Neural progenitor cell (in vitro differentiated cells): Measurements from ENCODE around the gene EFS. TPM values are rescaled to one million over a fixed set of nuclear protein-coding genes. Genes with fewer than 3 reads are reported as not detected.

Experiments
- DNase-seq: peaks from one replicate; pipeline ENCODE4 v3.0.0-alpha.2; 2016; ENCODE audit warnings: low spot score
- H2AFZ ChIP-seq: fragments of 200-600 bp; sonication (generic); replicated peaks from 2 replicates; pipeline ENCODE4 v1.6.1; 2016; ENCODE audit warnings: antibody characterized with exemption
- H3F3A ChIP-seq: fragments of 200-600 bp; sonication (generic); 2 replicates; pipeline ENCODE4 v1.6.1; 2016; ENCODE audit warnings: antibody characterized with exemption, low read depth
- H3K27ac ChIP-seq: fragments of 200-600 bp; sonication (generic); 2 replicates; pipeline ENCODE4 v1.5.1; 2016; ENCODE audit warnings: mild to moderate bottlenecking
- H3K27me3 ChIP-seq: fragments of 200-600 bp; sonication (generic); 2 replicates; pipeline ENCODE4 v1.6.1; 2016; ENCODE audit warnings: mild to moderate bottlenecking, moderate library complexity
- H3K36me3 ChIP-seq: fragments of 200-600 bp; sonication (generic); 2 replicates; pipeline ENCODE4 v1.5.1; 2016
- H3K4me1 ChIP-seq: fragments of 200-600 bp; sonication (generic); 2 replicates; pipeline ENCODE4 v1.6.1; 2016; ENCODE audit warnings: mixed run types
- H3K4me2 ChIP-seq: fragments of 200-600 bp; sonication (generic); 2 replicates; pipeline ENCODE4 v1.6.1; 2016
- H3K4me3 ChIP-seq: fragments of 200-600 bp; sonication (generic); 2 replicates; pipeline ENCODE4 v1.5.1; 2016
- H3K79me2 ChIP-seq: fragments of 200-600 bp; sonication (generic); 2 replicates; pipeline ENCODE4 v1.6.1; 2016; ENCODE audit warnings: low read depth
- H3K9ac ChIP-seq: fragments of 200-600 bp; sonication (generic); 2 replicates; pipeline ENCODE4 v1.6.1; 2016
- H3K9me3 ChIP-seq: fragments of 200-600 bp; sonication (generic); 2 replicates; pipeline ENCODE4 v1.5.1; 2016; ENCODE audit warnings: low read depth
- H4K20me1 ChIP-seq: fragments of 200-600 bp; sonication (generic); 2 replicates; pipeline ENCODE4 v1.6.1; 2016; ENCODE audit warnings: low read depth
- H3K27ac Mint-ChIP-seq: 3 replicates; pipeline ENCODE4 v1.8.0; 2021; ENCODE audit warnings: mixed read lengths
- H3K27me3 Mint-ChIP-seq: 2 replicates; pipeline ENCODE4 v1.8.0; 2022; ENCODE audit warnings: low read depth, mild to moderate bottlenecking, inconsistent platforms, moderate library complexity, mixed read lengths; ENCODE audit not compliant: insufficient read depth
- H3K36me3 Mint-ChIP-seq: 3 replicates; pipeline ENCODE4 v1.8.0; 2021; ENCODE audit warnings: mixed read lengths
- H3K4me1 Mint-ChIP-seq: 3 replicates; pipeline ENCODE4 v1.8.0; 2021; ENCODE audit warnings: mixed read lengths
- H3K4me3 Mint-ChIP-seq: 3 replicates; pipeline ENCODE4 v1.8.0; 2021; ENCODE audit warnings: mild to moderate bottlenecking, moderate library complexity, mixed read lengths
- H3K9me3 Mint-ChIP-seq: 3 replicates; pipeline ENCODE4 v1.8.0; 2020; ENCODE audit warnings: mixed read lengths
- EZH2 ChIP-seq: fragments of 200-600 bp; sonication (generic); IDR thresholded peaks from 2 replicates; pipeline ENCODE4 v1.6.1; 2017; ENCODE audit warnings: antibody characterized with exemption, mild to moderate bottlenecking, moderate library complexity
- EZH2phosphoT487 ChIP-seq: fragments of 200-600 bp; sonication (generic); IDR thresholded peaks from 2 replicates; pipeline ENCODE4 v1.6.1; 2017; ENCODE audit warnings: antibody characterized with exemption
- total RNA-seq: library from RNA; depleted of rRNA; stranded (reverse); fragments of >200 nt; gene quantifications from 2 replicates; pipeline ENCODE4 v1.2.3, GENCODE V29; 2015; ENCODE audit warnings: low replicate concordance
- TF ChIP-seq, protein P1 (sequence below): fragments of 200-600 bp; sonication (generic); IDR thresholded peaks from 2 replicates; pipeline ENCODE4 v1.5.1; 2017; ENCODE audit warnings: antibody characterized with exemption, mild to moderate bottlenecking

The EFS gene
- total RNA-seq, 1 donor from 2014 or later = 21.7 TPM

DNA sequence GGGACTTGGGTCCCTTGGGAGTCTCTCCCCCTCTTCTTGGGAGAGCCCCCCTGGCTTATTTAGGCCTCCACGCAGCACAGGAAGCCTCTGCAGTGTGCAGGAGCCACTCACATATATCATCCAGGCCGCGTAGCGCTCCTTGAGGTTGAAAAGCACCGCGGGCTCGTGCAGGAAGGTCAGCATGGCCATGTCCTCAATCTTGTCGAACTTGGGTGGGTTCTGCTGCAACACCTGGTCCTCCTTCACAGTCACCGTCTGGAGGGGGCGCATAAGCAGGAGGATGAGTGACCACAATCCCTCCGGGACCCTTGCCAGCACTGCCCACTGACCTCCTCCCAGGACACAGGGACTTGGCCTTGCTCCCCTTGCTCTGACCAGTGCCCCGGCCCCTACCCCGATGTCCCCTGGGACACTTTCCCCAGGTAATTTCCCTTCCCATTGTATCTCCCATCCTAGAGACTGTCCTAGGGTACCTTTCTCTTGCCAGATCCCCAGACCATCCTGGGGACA lies 40.6 kb upstream of the EFS start:
- Histone ChIP-seq H3K4me3 (no peak overlapping the region), H3K27ac (no peak overlapping the region), H3K9me3 (no peaks in the 10 kb centered on the region), H3K4me2 (no peak overlapping the region), H3K36me3 (no peaks in the 10 kb centered on the region), H3K4me1 (no peaks in the 10 kb centered on the region), H3K9ac (no peak overlapping the region), H3K27me3 (peaks cover 6% of the 10 kb centered on the region), H2AFZ (no peak overlapping the region), H3K79me2 (no peaks in the 10 kb centered on the region), H4K20me1 (no peaks in the 10 kb centered on the region), H3F3A (no peaks in the 10 kb centered on the region)
- Mint-ChIP-seq H3K9me3 (peaks cover 3% of the 10 kb centered on the region), H3K27me3 (peaks cover 7% of the 10 kb centered on the region), H3K27ac (no peak overlapping the region), H3K4me3 (no peak overlapping the region), H3K36me3 (no peaks in the 10 kb centered on the region), H3K4me1 (peaks cover 8% of the 10 kb centered on the region)
- no peak for TF ChIP-seq EZH2phosphoT487
- TF ChIP-seq, protein P1, sequence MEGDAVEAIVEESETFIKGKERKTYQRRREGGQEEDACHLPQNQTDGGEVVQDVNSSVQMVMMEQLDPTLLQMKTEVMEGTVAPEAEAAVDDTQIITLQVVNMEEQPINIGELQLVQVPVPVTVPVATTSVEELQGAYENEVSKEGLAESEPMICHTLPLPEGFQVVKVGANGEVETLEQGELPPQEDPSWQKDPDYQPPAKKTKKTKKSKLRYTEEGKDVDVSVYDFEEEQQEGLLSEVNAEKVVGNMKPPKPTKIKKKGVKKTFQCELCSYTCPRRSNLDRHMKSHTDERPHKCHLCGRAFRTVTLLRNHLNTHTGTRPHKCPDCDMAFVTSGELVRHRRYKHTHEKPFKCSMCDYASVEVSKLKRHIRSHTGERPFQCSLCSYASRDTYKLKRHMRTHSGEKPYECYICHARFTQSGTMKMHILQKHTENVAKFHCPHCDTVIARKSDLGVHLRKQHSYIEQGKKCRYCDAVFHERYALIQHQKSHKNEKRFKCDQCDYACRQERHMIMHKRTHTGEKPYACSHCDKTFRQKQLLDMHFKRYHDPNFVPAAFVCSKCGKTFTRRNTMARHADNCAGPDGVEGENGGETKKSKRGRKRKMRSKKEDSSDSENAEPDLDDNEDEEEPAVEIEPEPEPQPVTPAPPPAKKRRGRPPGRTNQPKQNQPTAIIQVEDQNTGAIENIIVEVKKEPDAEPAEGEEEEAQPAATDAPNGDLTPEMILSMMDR = no peak
- no peak for TF ChIP-seq EZH2
- no peak for DNase-seq

DNA sequence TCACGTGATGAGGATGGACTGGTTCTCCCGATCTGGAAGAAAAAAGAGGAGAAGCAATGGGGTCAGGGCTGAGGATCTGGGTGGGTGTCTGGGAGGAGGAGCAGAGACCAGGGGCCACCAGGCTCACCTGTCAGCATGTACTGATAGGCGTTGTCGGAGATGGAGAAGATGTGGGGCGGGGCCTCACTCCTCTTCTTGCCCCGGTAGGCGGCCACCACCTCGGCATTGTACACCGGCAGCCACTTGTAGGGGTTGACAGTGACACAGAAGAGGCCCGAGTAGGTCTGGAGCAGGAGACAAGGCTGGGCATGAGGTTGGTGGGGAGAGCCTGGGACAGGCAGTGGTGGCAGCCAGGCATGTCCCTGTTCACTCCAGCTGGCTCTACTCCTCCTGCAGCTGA lies 40.1 kb upstream of the EFS start:
- no peak overlapping the region for H3K4me2 ChIP-seq
- no peak for DNase-seq
- H2AFZ ChIP-seq = no peak overlapping the region
- TF ChIP-seq EZH2 (no peak), EZH2phosphoT487 (no peak)
- TF ChIP-seq, protein P1 = no peak
- H3K27me3 ChIP-seq = peaks cover 6% of the 10 kb centered on the region
- no peaks in the 10 kb centered on the region for H3K4me1 ChIP-seq
- H3F3A ChIP-seq = no peaks in the 10 kb centered on the region
- no peak overlapping the region for H3K4me3 Mint-ChIP-seq
- H3K27ac ChIP-seq = no peak overlapping the region
- H3K4me1 Mint-ChIP-seq = peaks cover 8% of the 10 kb centered on the region
- H3K36me3 ChIP-seq = no peaks in the 10 kb centered on the region
- H3K79me2 ChIP-seq = no peaks in the 10 kb centered on the region
- H3K9me3 ChIP-seq = no peaks in the 10 kb centered on the region
- no peak overlapping the region for H3K9ac ChIP-seq
- no peak overlapping the region for H3K27ac Mint-ChIP-seq
- H3K4me3 ChIP-seq = no peak overlapping the region
- no peaks in the 10 kb centered on the region for H3K36me3 Mint-ChIP-seq
- no peaks in the 10 kb centered on the region for H4K20me1 ChIP-seq
- peaks cover 3% of the 10 kb centered on the region for H3K9me3 Mint-ChIP-seq
- H3K27me3 Mint-ChIP-seq = peaks cover 8% of the 10 kb centered on the region

DNA sequence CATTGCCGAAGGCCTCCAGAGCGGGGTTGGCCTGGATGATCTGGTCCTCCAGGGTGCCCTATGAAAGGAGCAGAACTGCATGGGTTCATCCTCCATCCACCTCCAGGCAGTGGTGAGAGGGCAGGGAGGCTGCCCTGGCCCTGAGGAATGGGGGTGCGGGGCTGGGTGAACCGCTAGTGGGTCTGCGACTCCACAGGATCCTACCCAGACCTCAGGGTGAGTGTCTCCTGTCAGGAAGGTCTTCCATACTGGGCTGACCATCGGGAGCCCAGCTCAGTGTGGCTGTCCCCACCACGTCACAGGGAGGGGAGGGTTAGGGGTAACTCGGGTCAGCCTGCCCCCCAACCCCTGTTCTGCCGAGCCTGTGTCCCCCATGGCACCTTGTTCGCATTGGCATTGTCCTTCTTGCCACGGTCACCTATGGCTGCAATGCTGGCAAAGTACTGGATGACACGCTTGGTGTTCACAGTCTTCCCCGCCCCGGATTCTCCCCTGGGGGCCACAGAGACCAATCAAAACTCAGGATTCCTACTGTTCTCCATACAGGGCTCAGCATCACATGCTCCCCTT lies 39.4 kb upstream of the EFS start:
- H3F3A ChIP-seq = no peaks in the 10 kb centered on the region
- H4K20me1 ChIP-seq = no peaks in the 10 kb centered on the region
- H3K4me3 ChIP-seq = no peak overlapping the region
- H3K4me3 Mint-ChIP-seq = no peak overlapping the region
- H3K4me1 Mint-ChIP-seq = peaks cover 10% of the 10 kb centered on the region
- TF ChIP-seq EZH2 = no peak
- no peak for TF ChIP-seq EZH2phosphoT487
- TF ChIP-seq, protein P1 = no peak
- H3K36me3 Mint-ChIP-seq = no peaks in the 10 kb centered on the region
- H3K79me2 ChIP-seq = no peaks in the 10 kb centered on the region
- H2AFZ ChIP-seq = no peak overlapping the region
- no peak overlapping the region for H3K27ac Mint-ChIP-seq
- no peak overlapping the region for H3K4me2 ChIP-seq
- peaks cover 6% of the 10 kb centered on the region for H3K27me3 ChIP-seq
- H3K27ac ChIP-seq = no peak overlapping the region
- peaks cover 13% of the 10 kb centered on the region for H3K27me3 Mint-ChIP-seq
- DNase-seq = no peak
- no peaks in the 10 kb centered on the region for H3K4me1 ChIP-seq
- H3K9ac ChIP-seq = no peak overlapping the region
- H3K9me3 ChIP-seq = no peaks in the 10 kb centered on the region
- H3K9me3 Mint-ChIP-seq = peaks cover 3% of the 10 kb centered on the region
- H3K36me3 ChIP-seq = no peaks in the 10 kb centered on the region
